GM23338 (cell line): ENCODE results near the gene CREBL2. TPM values are rescaled to one million over a fixed set of nuclear protein-coding genes. Genes with fewer than 3 reads are reported as not detected.
A peak's percentile ranks its signal among the peaks of the same experiment; 100 is the strongest.

Experiments used
- ATAC-seq: fragments of 200-7000 bp; cut with Tn5 transposase; 3 replicates; pipeline ENCODE4 v1.9.1; 2020
- DNase-seq: peaks from one replicate; pipeline ENCODE4 v3.0.0-alpha.2; 2015; ENCODE audit warnings: low spot score
- H2AFZ ChIP-seq: fragments of 200-600 bp; sonication (generic); 2 replicates; pipeline ENCODE4 v1.8.0; 2016; ENCODE audit warnings: antibody characterized with exemption, mild to moderate bottlenecking, moderate library complexity
- H3F3A ChIP-seq: fragments of 200-600 bp; sonication (generic); replicated peaks from 2 replicates; pipeline ENCODE4 v1.8.0; 2017; ENCODE audit warnings: antibody characterized with exemption, mixed run types, low read depth
- H3K27ac ChIP-seq: fragments of 200-600 bp; sonication (generic); 2 replicates; pipeline ENCODE4 v1.6.1; 2016; ENCODE audit warnings: low read depth
- H3K27me3 ChIP-seq: fragments of 200-600 bp; sonication (generic); 2 replicates; pipeline ENCODE4 v1.8.0; 2016; ENCODE audit warnings: mild to moderate bottlenecking, mixed run types, moderate library complexity; ENCODE audit not compliant: insufficient read depth
- H3K36me3 ChIP-seq: fragments of 200-600 bp; sonication (generic); 2 replicates; pipeline ENCODE4 v1.8.0; 2016; ENCODE audit warnings: mild to moderate bottlenecking; ENCODE audit not compliant: insufficient read depth
- H3K4me1 ChIP-seq: fragments of 200-600 bp; sonication (generic); 2 replicates; pipeline ENCODE4 v1.8.0; 2016; ENCODE audit warnings: mild to moderate bottlenecking, moderate library complexity; ENCODE audit not compliant: insufficient read depth
- H3K4me2 ChIP-seq: fragments of 200-600 bp; sonication (generic); 2 replicates; pipeline ENCODE4 v1.7.1; 2017; ENCODE audit warnings: mixed run types
- H3K4me3 ChIP-seq: fragments of 200-600 bp; sonication (generic); 2 replicates; pipeline ENCODE4 v1.6.1; 2016; ENCODE audit warnings: mixed run types
- H3K79me2 ChIP-seq: fragments of 200-600 bp; sonication (generic); replicated peaks from 2 replicates; pipeline ENCODE4 v1.8.0; 2017; ENCODE audit warnings: mild to moderate bottlenecking; ENCODE audit not compliant: insufficient read depth
- H3K9me2 ChIP-seq: fragments of 200-600 bp; sonication (generic); 2 replicates; pipeline ENCODE4 v1.8.0; 2017; ENCODE audit not compliant: insufficient read depth
- H4K20me1 ChIP-seq: fragments of 200-600 bp; sonication (generic); replicated peaks from 2 replicates; pipeline ENCODE4 v1.8.0; 2017; ENCODE audit warnings: mild to moderate bottlenecking; ENCODE audit not compliant: insufficient read depth
- H3K27ac Mint-ChIP-seq: 2 replicates; pipeline ENCODE4 v1.8.0; 2020; ENCODE audit warnings: inconsistent platforms, mild to moderate bottlenecking, moderate library complexity, mixed read lengths
- H3K27me3 Mint-ChIP-seq: 3 replicates; pipeline ENCODE4 v1.8.0; 2022; ENCODE audit warnings: low read depth, mild to moderate bottlenecking, moderate library complexity, mixed read lengths, inconsistent platforms; ENCODE audit not compliant: insufficient read depth, poor library complexity
- H3K36me3 Mint-ChIP-seq: 3 replicates; pipeline ENCODE4 v1.8.0; 2021; ENCODE audit warnings: low read depth, mild to moderate bottlenecking, inconsistent platforms, moderate library complexity, mixed read lengths
- H3K4me1 Mint-ChIP-seq: 3 replicates; pipeline ENCODE4 v1.8.0; 2020; ENCODE audit warnings: mild to moderate bottlenecking, inconsistent platforms, mixed read lengths
- H3K4me3 Mint-ChIP-seq: 3 replicates; pipeline ENCODE4 v1.8.0; 2021; ENCODE audit warnings: moderate library complexity, mild to moderate bottlenecking, inconsistent platforms, mixed read lengths
- H3K9me3 Mint-ChIP-seq: 3 replicates; pipeline ENCODE4 v1.8.0; 2020; ENCODE audit warnings: moderate library complexity, mild to moderate bottlenecking, inconsistent platforms, mixed read lengths
- CREB1 ChIP-seq: fragments of 250-450 bp; sonication (Bioruptor Pico); IDR thresholded peaks from 2 replicates; pipeline ENCODE4 v1.5.0; 2020; ENCODE audit warnings: low read depth, mild to moderate bottlenecking, moderate library complexity
- EZH2 ChIP-seq: fragments of 200-600 bp; sonication (generic); IDR thresholded peaks from one replicate; pipeline ENCODE4 v1.8.0; 2017; ENCODE audit warnings: antibody characterized with exemption, mild to moderate bottlenecking, low read depth; ENCODE audit not compliant: unreplicated experiment
- ZNF331 ChIP-seq: fragments of 250-450 bp; sonication (Bioruptor Pico); IDR thresholded peaks from 2 replicates; pipeline ENCODE4 v1.5.0; 2020; ENCODE audit warnings: low read depth, mild to moderate bottlenecking, moderate library complexity
- polyA plus RNA-seq: library from polyadenylated mRNA; unstranded; fragments of >200 nt; fragmentation: Nextera tagmentation; extraction: Ambion mirVana; gene quantifications from 2 replicates; pipeline ENCODE4 v1.2.1, GENCODE V29; 2016
- total RNA-seq: library from RNA; depleted of rRNA; stranded (reverse); fragments of >200 nt; shearing (Covaris generic); gene quantifications from 2 replicates; pipeline ENCODE4 v1.2.3, GENCODE V29; 2014
- TF ChIP-seq, protein P1 (sequence below), 2 experiments: fragments of 200-600 bp in 1 of 2; sonication (generic) in 1 of 2; conservative IDR thresholded peaks; 2 replicates each; pipeline versions ENCODE4 v1.5.1 to v1.6.1; 2016 to 2017; ENCODE audit warnings: antibody characterized with exemption in 2 of 2, low read depth in 2 of 2, mild to moderate bottlenecking in 2 of 2, moderate library complexity in 1 of 2
- TF ChIP-seq, protein P2 (sequence below): fragments of 250-450 bp; sonication (Bioruptor Pico); IDR thresholded peaks from 2 replicates; pipeline ENCODE4 v1.5.0; 2020; ENCODE audit warnings: mild to moderate bottlenecking, moderate library complexity
- TF ChIP-seq, protein P3 (sequence below): IDR thresholded peaks from one replicate; pipeline ENCODE4 v1.6.1; 2018; ENCODE audit warnings: antibody characterized with exemption; ENCODE audit not compliant: unreplicated experiment

CREBL2 gene
- total and polyA plus RNA-seq, 2 experiments from 2014 or later = 9.0 to 21.6 TPM

DNA sequence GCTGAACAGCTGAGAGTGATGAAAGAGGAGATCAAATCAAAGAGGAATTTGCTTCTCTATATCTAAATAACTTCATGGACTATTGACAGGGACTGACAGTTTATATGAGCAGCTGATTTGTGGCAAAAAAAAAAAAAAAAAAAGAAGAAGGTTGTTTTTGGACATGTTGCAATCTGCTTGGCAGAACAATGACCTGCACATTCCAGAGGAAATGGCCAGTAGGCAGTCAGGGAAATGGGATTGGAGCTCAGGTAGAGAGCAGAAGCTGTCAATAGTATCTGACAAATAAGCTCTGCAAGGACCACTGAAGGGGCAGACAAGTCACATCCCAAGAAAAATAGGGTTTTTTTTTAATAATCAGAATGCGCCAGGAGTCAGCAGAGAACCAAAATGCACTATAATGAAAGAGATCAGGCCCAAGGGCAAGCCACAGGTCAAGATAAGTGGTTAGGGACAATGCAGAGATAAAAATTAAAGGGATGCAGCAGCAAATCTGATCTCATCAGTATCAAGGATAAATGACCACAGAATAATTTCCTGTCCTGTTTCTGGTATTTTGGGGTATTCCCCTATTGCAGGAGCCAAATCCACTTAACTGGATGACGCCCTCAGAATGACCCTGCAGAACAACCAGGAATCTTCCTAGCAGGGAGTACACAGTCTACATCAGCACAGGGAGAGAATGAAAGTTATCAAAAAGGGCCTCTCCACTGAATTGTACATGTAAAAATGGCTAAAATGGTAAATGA is 26.4 kb upstream of the CREBL2 start:
- DNase-seq (peak; percentile 28), ATAC-seq (no peak)
- Mint-ChIP-seq H3K9me3 (no peaks in the 10 kb centered on the region; the same call in 2 of the 3 replicates), H3K36me3 (no peaks in the 10 kb centered on the region), H3K27me3 (peaks cover 3% of the 10 kb centered on the region), H3K27ac (no peak overlapping the region), H3K4me1 (peaks cover 11% of the 10 kb centered on the region), H3K4me3 (no peak overlapping the region)
- TF ChIP-seq CREB1 (CRISPR knock-in tag) = no peak
- no peaks in the 10 kb centered on the region for H3K27me3 ChIP-seq
- H3K4me2 ChIP-seq = no peak overlapping the region
- no peak overlapping the region for H3K27ac ChIP-seq
- H3K4me3 ChIP-seq = no peak overlapping the region
- no peaks in the 10 kb centered on the region for H3K79me2 ChIP-seq
- H4K20me1 ChIP-seq = no peaks in the 10 kb centered on the region
- 0 out of 2 replicates have a peak, but pooled peaks cover 3% of the 10 kb centered on the region for H3K9me2 ChIP-seq
- H2AFZ ChIP-seq = no peak overlapping the region
- H3F3A ChIP-seq = no peaks in the 10 kb centered on the region
- no peaks in the 10 kb centered on the region; the same call in 1 of the 2 replicates for H3K4me1 ChIP-seq
- H3K36me3 ChIP-seq = no peaks in the 10 kb centered on the region; the same call in 1 of the 2 replicates

DNA sequence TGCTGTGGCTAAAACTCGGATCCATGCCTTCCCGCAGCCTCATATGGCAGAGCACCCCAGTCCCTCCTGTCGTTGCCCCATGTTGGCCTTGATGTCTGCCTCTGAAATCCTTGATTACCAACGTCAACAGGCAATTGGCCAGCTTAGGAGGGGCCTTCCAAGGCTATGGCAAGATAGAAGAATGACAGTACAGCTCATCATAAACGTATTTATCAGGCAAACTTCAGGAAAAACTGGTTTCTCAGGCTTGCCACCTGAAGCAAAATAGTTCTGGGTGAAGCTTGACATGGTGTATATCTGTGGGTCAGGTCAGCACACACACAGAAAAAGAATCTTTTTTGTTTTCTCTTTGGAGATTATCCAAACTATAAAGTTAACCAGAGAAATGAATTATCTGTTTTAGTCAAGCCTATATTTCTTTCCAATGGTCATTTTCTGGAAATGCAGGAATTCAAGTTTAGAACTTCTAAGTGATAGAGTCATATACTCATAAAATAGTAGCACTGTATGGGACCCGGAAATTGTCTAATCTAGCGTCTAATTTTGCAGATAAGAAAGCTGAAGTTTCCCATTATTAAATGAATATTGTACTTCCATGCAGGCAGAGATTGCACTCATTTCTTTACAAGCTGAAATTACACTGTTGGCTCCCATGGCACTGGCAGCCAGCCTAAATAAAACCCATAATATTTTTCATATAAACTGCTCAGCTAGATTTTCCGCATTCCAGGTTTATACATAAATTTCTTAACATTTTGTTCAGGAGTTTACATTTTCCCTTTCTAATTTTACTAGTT is 24.6 kb upstream of the CREBL2 start:
- H4K20me1 ChIP-seq = no peaks in the 10 kb centered on the region
- no peaks in the 10 kb centered on the region for H3F3A ChIP-seq
- H3K27me3 ChIP-seq = no peaks in the 10 kb centered on the region
- no peaks in the 10 kb centered on the region; the same call in 1 of the 2 replicates for H3K36me3 ChIP-seq
- 0 out of 2 replicates have a peak, but pooled peaks cover 3% of the 10 kb centered on the region for H3K9me2 ChIP-seq
- Mint-ChIP-seq H3K9me3 (no peaks in the 10 kb centered on the region; the same call in 2 of the 3 replicates), H3K27ac (no peak overlapping the region), H3K4me1 (peaks cover 11% of the 10 kb centered on the region), H3K4me3 (no peak overlapping the region), H3K36me3 (no peaks in the 10 kb centered on the region), H3K27me3 (peaks cover 3% of the 10 kb centered on the region)
- no peak overlapping the region for H3K4me2 ChIP-seq
- no peak overlapping the region for H3K4me3 ChIP-seq
- H2AFZ ChIP-seq = no peak overlapping the region
- no peak for DNase-seq
- H3K4me1 ChIP-seq = no peaks in the 10 kb centered on the region; the same call in 1 of the 2 replicates
- no peak for ATAC-seq
- no peaks in the 10 kb centered on the region for H3K79me2 ChIP-seq
- no peak overlapping the region for H3K27ac ChIP-seq
- TF ChIP-seq, protein P1, sequence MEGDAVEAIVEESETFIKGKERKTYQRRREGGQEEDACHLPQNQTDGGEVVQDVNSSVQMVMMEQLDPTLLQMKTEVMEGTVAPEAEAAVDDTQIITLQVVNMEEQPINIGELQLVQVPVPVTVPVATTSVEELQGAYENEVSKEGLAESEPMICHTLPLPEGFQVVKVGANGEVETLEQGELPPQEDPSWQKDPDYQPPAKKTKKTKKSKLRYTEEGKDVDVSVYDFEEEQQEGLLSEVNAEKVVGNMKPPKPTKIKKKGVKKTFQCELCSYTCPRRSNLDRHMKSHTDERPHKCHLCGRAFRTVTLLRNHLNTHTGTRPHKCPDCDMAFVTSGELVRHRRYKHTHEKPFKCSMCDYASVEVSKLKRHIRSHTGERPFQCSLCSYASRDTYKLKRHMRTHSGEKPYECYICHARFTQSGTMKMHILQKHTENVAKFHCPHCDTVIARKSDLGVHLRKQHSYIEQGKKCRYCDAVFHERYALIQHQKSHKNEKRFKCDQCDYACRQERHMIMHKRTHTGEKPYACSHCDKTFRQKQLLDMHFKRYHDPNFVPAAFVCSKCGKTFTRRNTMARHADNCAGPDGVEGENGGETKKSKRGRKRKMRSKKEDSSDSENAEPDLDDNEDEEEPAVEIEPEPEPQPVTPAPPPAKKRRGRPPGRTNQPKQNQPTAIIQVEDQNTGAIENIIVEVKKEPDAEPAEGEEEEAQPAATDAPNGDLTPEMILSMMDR (conservative IDR thresholded peaks at IDR 0.05; ENCODE audit: low read depth in 2 of 2) = no peak
- TF ChIP-seq, protein P2, sequence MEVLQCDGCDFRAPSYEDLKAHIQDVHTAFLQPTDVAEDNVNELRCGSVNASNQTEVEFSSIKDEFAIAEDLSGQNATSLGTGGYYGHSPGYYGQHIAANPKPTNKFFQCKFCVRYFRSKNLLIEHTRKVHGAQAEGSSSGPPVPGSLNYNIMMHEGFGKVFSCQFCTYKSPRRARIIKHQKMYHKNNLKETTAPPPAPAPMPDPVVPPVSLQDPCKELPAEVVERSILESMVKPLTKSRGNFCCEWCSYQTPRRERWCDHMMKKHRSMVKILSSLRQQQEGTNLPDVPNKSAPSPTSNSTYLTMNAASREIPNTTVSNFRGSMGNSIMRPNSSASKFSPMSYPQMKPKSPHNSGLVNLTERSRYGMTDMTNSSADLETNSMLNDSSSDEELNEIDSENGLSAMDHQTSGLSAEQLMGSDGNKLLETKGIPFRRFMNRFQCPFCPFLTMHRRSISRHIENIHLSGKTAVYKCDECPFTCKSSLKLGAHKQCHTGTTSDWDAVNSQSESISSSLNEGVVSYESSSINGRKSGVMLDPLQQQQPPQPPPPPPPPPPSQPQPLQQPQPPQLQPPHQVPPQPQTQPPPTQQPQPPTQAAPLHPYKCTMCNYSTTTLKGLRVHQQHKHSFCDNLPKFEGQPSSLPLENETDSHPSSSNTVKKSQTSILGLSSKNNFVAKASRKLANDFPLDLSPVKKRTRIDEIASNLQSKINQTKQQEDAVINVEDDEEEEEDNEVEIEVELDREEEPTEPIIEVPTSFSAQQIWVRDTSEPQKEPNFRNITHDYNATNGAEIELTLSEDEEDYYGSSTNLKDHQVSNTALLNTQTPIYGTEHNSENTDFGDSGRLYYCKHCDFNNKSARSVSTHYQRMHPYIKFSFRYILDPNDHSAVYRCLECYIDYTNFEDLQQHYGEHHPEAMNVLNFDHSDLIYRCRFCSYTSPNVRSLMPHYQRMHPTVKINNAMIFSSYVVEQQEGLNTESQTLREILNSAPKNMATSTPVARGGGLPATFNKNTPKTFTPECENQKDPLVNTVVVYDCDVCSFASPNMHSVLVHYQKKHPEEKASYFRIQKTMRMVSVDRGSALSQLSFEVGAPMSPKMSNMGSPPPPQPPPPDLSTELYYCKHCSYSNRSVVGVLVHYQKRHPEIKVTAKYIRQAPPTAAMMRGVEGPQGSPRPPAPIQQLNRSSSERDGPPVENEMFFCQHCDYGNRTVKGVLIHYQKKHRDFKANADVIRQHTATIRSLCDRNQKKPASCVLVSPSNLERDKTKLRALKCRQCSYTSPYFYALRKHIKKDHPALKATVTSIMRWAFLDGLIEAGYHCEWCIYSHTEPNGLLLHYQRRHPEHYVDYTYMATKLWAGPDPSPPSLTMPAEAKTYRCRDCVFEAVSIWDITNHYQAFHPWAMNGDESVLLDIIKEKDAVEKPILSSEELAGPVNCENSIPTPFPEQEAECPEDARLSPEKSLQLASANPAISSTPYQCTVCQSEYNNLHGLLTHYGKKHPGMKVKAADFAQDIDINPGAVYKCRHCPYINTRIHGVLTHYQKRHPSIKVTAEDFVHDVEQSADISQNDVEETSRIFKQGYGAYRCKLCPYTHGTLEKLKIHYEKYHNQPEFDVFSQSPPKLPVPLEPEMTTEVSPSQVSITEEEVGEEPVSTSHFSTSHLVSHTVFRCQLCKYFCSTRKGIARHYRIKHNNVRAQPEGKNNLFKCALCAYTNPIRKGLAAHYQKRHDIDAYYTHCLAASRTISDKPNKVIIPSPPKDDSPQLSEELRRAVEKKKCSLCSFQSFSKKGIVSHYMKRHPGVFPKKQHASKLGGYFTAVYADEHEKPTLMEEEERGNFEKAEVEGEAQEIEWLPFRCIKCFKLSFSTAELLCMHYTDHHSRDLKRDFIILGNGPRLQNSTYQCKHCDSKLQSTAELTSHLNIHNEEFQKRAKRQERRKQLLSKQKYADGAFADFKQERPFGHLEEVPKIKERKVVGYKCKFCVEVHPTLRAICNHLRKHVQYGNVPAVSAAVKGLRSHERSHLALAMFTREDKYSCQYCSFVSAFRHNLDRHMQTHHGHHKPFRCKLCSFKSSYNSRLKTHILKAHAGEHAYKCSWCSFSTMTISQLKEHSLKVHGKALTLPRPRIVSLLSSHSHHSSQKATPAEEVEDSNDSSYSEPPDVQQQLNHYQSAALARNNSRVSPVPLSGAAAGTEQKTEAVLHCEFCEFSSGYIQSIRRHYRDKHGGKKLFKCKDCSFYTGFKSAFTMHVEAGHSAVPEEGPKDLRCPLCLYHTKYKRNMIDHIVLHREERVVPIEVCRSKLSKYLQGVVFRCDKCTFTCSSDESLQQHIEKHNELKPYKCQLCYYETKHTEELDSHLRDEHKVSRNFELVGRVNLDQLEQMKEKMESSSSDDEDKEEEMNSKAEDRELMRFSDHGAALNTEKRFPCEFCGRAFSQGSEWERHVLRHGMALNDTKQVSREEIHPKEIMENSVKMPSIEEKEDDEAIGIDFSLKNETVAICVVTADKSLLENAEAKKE (CRISPR knock-in tag) = no peak
- no peak for TF ChIP-seq EZH2
- TF ChIP-seq CREB1 (CRISPR knock-in tag) = no peak
- TF ChIP-seq, protein P3, sequence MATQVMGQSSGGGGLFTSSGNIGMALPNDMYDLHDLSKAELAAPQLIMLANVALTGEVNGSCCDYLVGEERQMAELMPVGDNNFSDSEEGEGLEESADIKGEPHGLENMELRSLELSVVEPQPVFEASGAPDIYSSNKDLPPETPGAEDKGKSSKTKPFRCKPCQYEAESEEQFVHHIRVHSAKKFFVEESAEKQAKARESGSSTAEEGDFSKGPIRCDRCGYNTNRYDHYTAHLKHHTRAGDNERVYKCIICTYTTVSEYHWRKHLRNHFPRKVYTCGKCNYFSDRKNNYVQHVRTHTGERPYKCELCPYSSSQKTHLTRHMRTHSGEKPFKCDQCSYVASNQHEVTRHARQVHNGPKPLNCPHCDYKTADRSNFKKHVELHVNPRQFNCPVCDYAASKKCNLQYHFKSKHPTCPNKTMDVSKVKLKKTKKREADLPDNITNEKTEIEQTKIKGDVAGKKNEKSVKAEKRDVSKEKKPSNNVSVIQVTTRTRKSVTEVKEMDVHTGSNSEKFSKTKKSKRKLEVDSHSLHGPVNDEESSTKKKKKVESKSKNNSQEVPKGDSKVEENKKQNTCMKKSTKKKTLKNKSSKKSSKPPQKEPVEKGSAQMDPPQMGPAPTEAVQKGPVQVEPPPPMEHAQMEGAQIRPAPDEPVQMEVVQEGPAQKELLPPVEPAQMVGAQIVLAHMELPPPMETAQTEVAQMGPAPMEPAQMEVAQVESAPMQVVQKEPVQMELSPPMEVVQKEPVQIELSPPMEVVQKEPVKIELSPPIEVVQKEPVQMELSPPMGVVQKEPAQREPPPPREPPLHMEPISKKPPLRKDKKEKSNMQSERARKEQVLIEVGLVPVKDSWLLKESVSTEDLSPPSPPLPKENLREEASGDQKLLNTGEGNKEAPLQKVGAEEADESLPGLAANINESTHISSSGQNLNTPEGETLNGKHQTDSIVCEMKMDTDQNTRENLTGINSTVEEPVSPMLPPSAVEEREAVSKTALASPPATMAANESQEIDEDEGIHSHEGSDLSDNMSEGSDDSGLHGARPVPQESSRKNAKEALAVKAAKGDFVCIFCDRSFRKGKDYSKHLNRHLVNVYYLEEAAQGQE = no peak
- TF ChIP-seq ZNF331 = no peak
